CD14-positive monocyte (primary cell): ENCODE results near the gene PRKX. TPM values are rescaled to one million over a fixed set of nuclear protein-coding genes. Genes with fewer than 3 reads are reported as not detected.

Experiments
- DNase-seq, 3 donors: peaks; one replicate each; pipeline ENCODE4 v3.0.0-alpha.2; 2011 to 2022
- H2AFZ ChIP-seq: 2 replicates; pipeline ENCODE4 v1.6.0; 2012; ENCODE audit warnings: mild to moderate bottlenecking, low read depth, low read length, inconsistent platforms; ENCODE audit not compliant: insufficient read depth, poor library complexity, severe bottlenecking
- H3K27ac ChIP-seq, 2 donors: 1 replicate in 1 of 2; 2 replicates in 1 of 2; pipeline ENCODE4 v1.5.1; 2012 to 2013; ENCODE audit warnings: low read length in 2 of 2, control low read depth in 1 of 2, inconsistent platforms in 1 of 2, low read depth in 1 of 2, mild to moderate bottlenecking in 1 of 2
- H3K27me3 ChIP-seq, 2 donors: one replicate each; pipeline versions ENCODE4 v1.6.0 to v1.6.1; 2011 to 2013; ENCODE audit warnings: low read length in 2 of 2; ENCODE audit not compliant: control insufficient read depth in 2 of 2, insufficient read depth in 2 of 2
- H3K36me3 ChIP-seq, 2 donors: replicated peaks in 1 of 2; 1 replicate in 1 of 2; 2 replicates in 1 of 2; pipeline versions ENCODE4 v1.5.1 to v1.6.1; 2012 to 2013; ENCODE audit warnings: low read length in 2 of 2, control low read depth in 1 of 2, inconsistent platforms in 1 of 2, mild to moderate bottlenecking in 1 of 2; ENCODE audit not compliant: insufficient read depth in 2 of 2, control insufficient read depth in 1 of 2
- H3K4me1 ChIP-seq, 2 donors: 1 replicate in 1 of 2; 2 replicates in 1 of 2; pipeline versions ENCODE4 v1.5.1 to v1.6.1; 2012 to 2013; ENCODE audit warnings: low read length in 2 of 2, control low read depth in 1 of 2, inconsistent platforms in 1 of 2, mild to moderate bottlenecking in 1 of 2, moderate library complexity in 1 of 2; ENCODE audit not compliant: insufficient read depth in 2 of 2, control insufficient read depth in 1 of 2
- H3K4me2 ChIP-seq: replicated peaks from 2 replicates; pipeline ENCODE3; 2012; ENCODE audit warnings: low read length, moderate library complexity, mild to moderate bottlenecking; ENCODE audit not compliant: poor library complexity, severe bottlenecking; ENCODE audit errors: extremely low read depth
- H3K4me3 ChIP-seq, 3 experiments: fragments of 200-600 bp in 1 of 3; sonication (generic) in 1 of 3; replicated peaks in 1 of 3; 1 replicate in 2 of 3; 2 replicates in 1 of 3; pipeline ENCODE4 v1.5.1; 2011 to 2013; ENCODE audit warnings: low read length in 3 of 3, mild to moderate bottlenecking in 3 of 3, control low read depth in 2 of 3, low read depth in 2 of 3, inconsistent platforms in 1 of 3, moderate library complexity in 1 of 3
- H3K79me2 ChIP-seq: 2 replicates; pipeline ENCODE4 v1.6.0; 2012; ENCODE audit warnings: mild to moderate bottlenecking, control low read depth, inconsistent platforms, low read length, moderate library complexity; ENCODE audit not compliant: insufficient read depth
- H3K9ac ChIP-seq: 2 replicates; pipeline ENCODE4 v1.6.0; 2017; ENCODE audit warnings: low read length, mild to moderate bottlenecking; ENCODE audit not compliant: insufficient read depth, poor library complexity, severe bottlenecking
- H3K9me3 ChIP-seq, 2 donors: replicated peaks in 1 of 2; 1 replicate in 1 of 2; 2 replicates in 1 of 2; pipeline versions ENCODE4 v1.5.1 to v1.6.1; 2012 to 2013; ENCODE audit warnings: low read length in 2 of 2, control low read depth in 1 of 2; ENCODE audit not compliant: control insufficient read depth in 1 of 2, insufficient read depth in 1 of 2
- H4K20me1 ChIP-seq: 2 replicates; pipeline ENCODE4 v1.6.0; 2012; ENCODE audit warnings: mild to moderate bottlenecking, low read length, control low read depth, moderate library complexity; ENCODE audit not compliant: insufficient read depth
- H3K27ac Mint-ChIP-seq, 7 donors: one replicate each; pipeline ENCODE4 v1.8.0; 2020; ENCODE audit warnings: mild to moderate bottlenecking in 7 of 7, mixed read lengths in 7 of 7, moderate library complexity in 6 of 7, inconsistent platforms in 2 of 7
- H3K27me3 Mint-ChIP-seq, 3 donors: one replicate each; pipeline ENCODE4 v1.8.0; 2021 to 2022; ENCODE audit warnings: low read depth in 3 of 3, mild to moderate bottlenecking in 3 of 3, mixed read lengths in 3 of 3, moderate library complexity in 3 of 3, inconsistent platforms in 1 of 3
- H3K36me3 Mint-ChIP-seq, 2 donors: one replicate each; pipeline ENCODE4 v1.8.0; 2020; ENCODE audit warnings: mixed read lengths in 2 of 2, inconsistent platforms in 1 of 2, mild to moderate bottlenecking in 1 of 2
- H3K4me1 Mint-ChIP-seq: one replicate; pipeline ENCODE4 v1.8.0; 2020; ENCODE audit warnings: mild to moderate bottlenecking, mixed read lengths
- H3K4me3 Mint-ChIP-seq, 2 donors: one replicate each; pipeline ENCODE4 v1.8.0; 2020; ENCODE audit warnings: mild to moderate bottlenecking in 2 of 2, mixed read lengths in 2 of 2, moderate library complexity in 1 of 2
- H3K9me3 Mint-ChIP-seq, 7 donors: one replicate each; pipeline ENCODE4 v1.8.0; 2020 to 2022; ENCODE audit warnings: mixed read lengths in 7 of 7, mild to moderate bottlenecking in 6 of 7, moderate library complexity in 6 of 7, inconsistent platforms in 2 of 7
- WGBS: methylation state at CpG from one replicate; pipeline ENCODE4 v1.1.5; 2013; ENCODE audit warnings: missing lambda C conversion rate; ENCODE audit not compliant: insufficient coverage; 5-methylcytosine and 5-hydroxymethylcytosine counted together
- intact Hi-C, 2 donors: fragments of 100-400 bp; cut with micrococcal nuclease; formaldehyde crosslinking; loops; one replicate each; pipeline versions ENCODE4 v1.15.0 to v1.15.1; 2023
- polyA plus RNA-seq, 3 donors: library from polyadenylated mRNA; depleted of rRNA in 1 of 3; unstranded in 2 of 3; stranded (reverse) in 1 of 3; fragments of 300-500 nt in 2 of 3; fragments of >200 nt in 1 of 3; fragmentation: Illumina TruSeq in 2 of 3; gene quantifications; 1 replicate in 2 of 3; 2 replicates in 1 of 3; pipeline ENCODE4 v1.2.3, GENCODE V29; 2012 to 2021
- TF ChIP-seq, protein P1 (sequence below): fragments of 200-600 bp; IDR thresholded peaks from one replicate; pipeline ENCODE4 v1.8.0; 2022; ENCODE audit warnings: antibody characterized with exemption, mild to moderate bottlenecking

Gene PRKX
- polyA plus RNA-seq, 3 donors: 41.6 to 47.0 (median 46.2) TPM

GRCh38 chrX:3653111-3653510 lies 60.3 kb downstream of the PRKX start:
- H3K36me3 ChIP-seq: peaks cover 8 to 65% of the 10 kb centered on the region in 2 donors

GRCh38 chrX:3651277-3651676 lies 62.2 kb downstream of the PRKX start:
- Mint-ChIP-seq H3K36me3 (peaks cover 18 to 47% of the 10 kb centered on the region in 2 donors), H3K27me3 (peaks cover 0 to 1% (median 0%) of the 10 kb centered on the region in 3 donors), H3K4me1 (no peaks in the 10 kb centered on the region), H3K9me3 (peaks cover 0 to 3% (median 0%) of the 10 kb centered on the region in 7 donors), H3K27ac (no peak overlapping the region), H3K4me3 (no peak overlapping the region)
- Histone ChIP-seq H3K36me3 (peaks cover 8 to 62% of the 10 kb centered on the region in 2 donors), H3K79me2 (no peaks in the 10 kb centered on the region), H3K27me3 (no peaks in the 10 kb centered on the region), H3K4me2 (no peak overlapping the region), H3K9me3 (no peaks in the 10 kb centered on the region), H4K20me1 (no peaks in the 10 kb centered on the region), H3K4me3 (no peak overlapping the region), H3K4me1 (no peaks in the 10 kb centered on the region), H3K27ac (no peak overlapping the region), H3K9ac (no peak overlapping the region), H2AFZ (no peak overlapping the region)
- intact Hi-C loops: no loop called here
- WGBS: no CpG with 5 or more reads among the region's 3 CpGs
- TF ChIP-seq, protein P1, sequence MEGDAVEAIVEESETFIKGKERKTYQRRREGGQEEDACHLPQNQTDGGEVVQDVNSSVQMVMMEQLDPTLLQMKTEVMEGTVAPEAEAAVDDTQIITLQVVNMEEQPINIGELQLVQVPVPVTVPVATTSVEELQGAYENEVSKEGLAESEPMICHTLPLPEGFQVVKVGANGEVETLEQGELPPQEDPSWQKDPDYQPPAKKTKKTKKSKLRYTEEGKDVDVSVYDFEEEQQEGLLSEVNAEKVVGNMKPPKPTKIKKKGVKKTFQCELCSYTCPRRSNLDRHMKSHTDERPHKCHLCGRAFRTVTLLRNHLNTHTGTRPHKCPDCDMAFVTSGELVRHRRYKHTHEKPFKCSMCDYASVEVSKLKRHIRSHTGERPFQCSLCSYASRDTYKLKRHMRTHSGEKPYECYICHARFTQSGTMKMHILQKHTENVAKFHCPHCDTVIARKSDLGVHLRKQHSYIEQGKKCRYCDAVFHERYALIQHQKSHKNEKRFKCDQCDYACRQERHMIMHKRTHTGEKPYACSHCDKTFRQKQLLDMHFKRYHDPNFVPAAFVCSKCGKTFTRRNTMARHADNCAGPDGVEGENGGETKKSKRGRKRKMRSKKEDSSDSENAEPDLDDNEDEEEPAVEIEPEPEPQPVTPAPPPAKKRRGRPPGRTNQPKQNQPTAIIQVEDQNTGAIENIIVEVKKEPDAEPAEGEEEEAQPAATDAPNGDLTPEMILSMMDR: peak; percentile 71
- DNase-seq: peak in 2 of 3 donors; percentile 6 to 9

More at GRCh38 chrX:3653111-3653510, 60.3 kb downstream of the PRKX start:
- H3K79me2 ChIP-seq: no peaks in the 10 kb centered on the region
- no peak overlapping the region for H3K4me2 ChIP-seq
- no peak overlapping the region for H3K4me3 ChIP-seq
- Mint-ChIP-seq H3K9me3 (peaks cover 0 to 3% (median 0%) of the 10 kb centered on the region in 7 donors), H3K27me3 (peaks cover 0 to 1% (median 0%) of the 10 kb centered on the region in 3 donors), H3K27ac (no peak overlapping the region), H3K4me1 (no peaks in the 10 kb centered on the region), H3K4me3 (no peak overlapping the region), H3K36me3 (peaks cover 13 to 39% of the 10 kb centered on the region in 2 donors)
- WGBS: 91% methylated on average over 4 of the region's 13 CpGs
- H4K20me1 ChIP-seq: no peaks in the 10 kb centered on the region
- no peaks in the 10 kb centered on the region for H3K4me1 ChIP-seq
- no peak for DNase-seq
- H3K27me3 ChIP-seq: no peaks in the 10 kb centered on the region
- intact Hi-C loops: no loop called here
- H2AFZ ChIP-seq: no peak overlapping the region
- H3K9me3 ChIP-seq: no peaks in the 10 kb centered on the region
- H3K27ac ChIP-seq: no peak overlapping the region
- H3K9ac ChIP-seq: no peak overlapping the region
- TF ChIP-seq, protein P1: no peak
